HepG2 (cell line): ENCODE measurements around the gene CARMIL3. TPM values are rescaled to one million over a fixed set of nuclear protein-coding genes. Genes with fewer than 3 reads are reported as not detected.

Source experiments
- ATAC-seq: fragments of 200-7000 bp; cut with Tn5 transposase; 3 replicates; pipeline ENCODE4 v1.9.1; 2020; ENCODE audit warnings: mild to moderate bottlenecking, moderate library complexity
- BruUV-seq: library from RNA; stranded (reverse); fragments of 400-500 nt; replicated peaks from 2 replicates; lab custom pipeline; 2021; lab: Mats Ljungman, UMichigan
- CTCF ChIA-PET: fragments of 300-600 bp; formaldehyde crosslinking; extraction: SDS; loops from one replicate; lab custom pipeline; 2021; ENCODE audit warnings: low total read pairs, inconsistent platforms, low intra/inter-chr PET ratio; lab: Yijun Ruan, JAX
- POLR2A ChIA-PET: fragments of 350-600 bp; sonication (Branson Sonifier 250); formaldehyde crosslinking; loops from one replicate; lab custom pipeline; 2020; ENCODE audit warnings: antibody characterized with exemption, inconsistent platforms; lab: Yijun Ruan, JAX
- DNase-seq: peaks from one replicate; pipeline ENCODE4 v3.0.0-alpha.2; 2015; ENCODE audit warnings: low spot score
- FAIRE-seq: peaks from 3 replicates; lab custom pipeline; 2011; peaks lifted over from hg19 to GRCh38; lab: Jason Lieb, UNC
- H2AFZ ChIP-seq: one replicate; pipeline ENCODE4 v1.6.1; 2011; ENCODE audit warnings: low read length, inconsistent platforms
- H3K27ac ChIP-seq: fragments of 300-600 bp; 3 replicates; pipeline ENCODE4 v1.8.0; 2011; ENCODE audit warnings: mixed run types, mild to moderate bottlenecking, mixed read lengths, low read length, inconsistent platforms; ENCODE audit not compliant: insufficient read depth; ENCODE audit errors: extremely low read length
- H3K27me3 ChIP-seq, 2 experiments: fragments of 200-600 bp in 1 of 2; 2 replicates in 1 of 2; 3 replicates in 1 of 2; pipeline versions ENCODE4 v1.6.0 to v1.8.0; 2011; ENCODE audit warnings: low read length in 2 of 2, mild to moderate bottlenecking in 2 of 2, moderate library complexity in 2 of 2, inconsistent platforms in 1 of 2; ENCODE audit not compliant: insufficient read depth in 2 of 2, control insufficient read depth in 1 of 2
- H3K36me3 ChIP-seq, 2 experiments: fragments of 200-600 bp in 1 of 2; replicated peaks in 1 of 2; 2 replicates in 1 of 2; 3 replicates in 1 of 2; pipeline versions ENCODE4 v1.5.1 to v1.8.0; 2011; ENCODE audit warnings: low read length in 2 of 2, inconsistent platforms in 1 of 2; ENCODE audit not compliant: insufficient read depth in 2 of 2, control insufficient read depth in 1 of 2
- H3K4me1 ChIP-seq: 2 replicates; pipeline ENCODE4 v1.5.1; 2012; ENCODE audit warnings: low read length, inconsistent platforms; ENCODE audit not compliant: insufficient read depth
- H3K4me2 ChIP-seq: 2 replicates; pipeline ENCODE4 v1.6.0; 2011; ENCODE audit warnings: low read depth, low read length, inconsistent platforms
- H3K4me3 ChIP-seq, 3 experiments: fragments of 200-600 bp in 1 of 3; sonication (generic), shearing (Covaris generic) in 1 of 3; replicated peaks in 1 of 3; 2 replicates each; pipeline ENCODE4 v1.5.1; 2011 to 2016; ENCODE audit warnings: low read length in 3 of 3, inconsistent platforms in 2 of 3, low read depth in 2 of 3, mild to moderate bottlenecking in 2 of 3, control low read depth in 1 of 3, mixed read lengths in 1 of 3; ENCODE audit not compliant: insufficient read depth in 1 of 3
- H3K79me2 ChIP-seq: one replicate; pipeline ENCODE4 v1.6.1; 2011; ENCODE audit warnings: low read length, inconsistent platforms; ENCODE audit not compliant: insufficient read depth
- H3K9ac ChIP-seq: 2 replicates; pipeline ENCODE4 v1.6.0; 2011; ENCODE audit warnings: mild to moderate bottlenecking, low read depth, low read length, inconsistent platforms; ENCODE audit not compliant: insufficient read depth
- H3K9me3 ChIP-seq: 2 replicates; pipeline ENCODE4 v1.5.1; 2012; ENCODE audit warnings: mild to moderate bottlenecking, low read length
- H4K20me1 ChIP-seq: 2 replicates; pipeline ENCODE4 v1.6.0; 2011; ENCODE audit warnings: inconsistent platforms, mild to moderate bottlenecking, low read length, moderate library complexity; ENCODE audit not compliant: insufficient read depth
- HBP1 ChIP-seq: IDR thresholded peaks from 2 replicates; pipeline ENCODE4 v1.6.1; 2016; ENCODE audit warnings: low read depth, control low read depth
- KMT2B ChIP-seq: IDR thresholded peaks from 2 replicates; pipeline ENCODE4 v1.6.1; 2016; ENCODE audit warnings: missing genetic modification reagents, missing compliant biosample characterization
- NCOA5 ChIP-seq: sonication (generic); formaldehyde crosslinking; IDR thresholded peaks from 2 replicates; pipeline ENCODE4 v1.4.0; 2020; ENCODE audit warnings: missing genetic modification reagents
- RXRB ChIP-seq: IDR thresholded peaks from 2 replicates; pipeline ENCODE4 v1.6.1; 2016; ENCODE audit warnings: borderline replicate concordance, missing genetic modification reagents, missing compliant biosample characterization
- SYNCRIP ChIP-seq: fragments of 200-400 bp; formaldehyde crosslinking; IDR thresholded peaks from 2 replicates; pipeline ENCODE4 v1.6.1; 2018; ENCODE audit warnings: mild to moderate bottlenecking, low read depth, low read length; ENCODE audit not compliant: insufficient read depth
- TERF1 ChIP-seq: sonication (generic); formaldehyde crosslinking; IDR thresholded peaks from 2 replicates; pipeline ENCODE4 v1.8.0; 2022; ENCODE audit warnings: mild to moderate bottlenecking, missing genetic modification reagents, moderate library complexity
- ZBTB7A ChIP-seq: sonication (generic); formaldehyde crosslinking; IDR thresholded peaks from 2 replicates; pipeline ENCODE4 v1.8.0; 2022; ENCODE audit warnings: mild to moderate bottlenecking, missing genetic modification reagents
- ZEB1 ChIP-seq: IDR thresholded peaks from 2 replicates; pipeline ENCODE4 v1.6.1; 2012; ENCODE audit warnings: mild to moderate bottlenecking, low read depth, inconsistent platforms; ENCODE audit not compliant: insufficient replicate concordance
- ZFAT ChIP-seq: sonication (generic); formaldehyde crosslinking; conservative IDR thresholded peaks from 2 replicates; pipeline ENCODE4 v1.8.1; 2023; ENCODE audit warnings: missing genetic modification reagents, inconsistent platforms
- ZIK1 ChIP-seq: sonication (generic); formaldehyde crosslinking; IDR thresholded peaks from 2 replicates; pipeline ENCODE4 v1.5.0; 2020; ENCODE audit warnings: mild to moderate bottlenecking, low read depth, missing genetic modification reagents, borderline replicate concordance
- ZNF207 ChIP-seq: fragments of 450-650 bp; IDR thresholded peaks from 2 replicates; pipeline ENCODE4 v1.6.1; 2016; ENCODE audit warnings: antibody characterized with exemption, borderline replicate concordance
- ZNF234 ChIP-seq: sonication (generic); formaldehyde crosslinking; conservative IDR thresholded peaks from 2 replicates; pipeline ENCODE4 v1.5.1; 2020; ENCODE audit warnings: mild to moderate bottlenecking, missing genetic modification reagents
- ZNF549 ChIP-seq: sonication (generic); formaldehyde crosslinking; IDR thresholded peaks from 2 replicates; pipeline ENCODE4 v1.5.0; 2020; ENCODE audit warnings: missing genetic modification reagents
- ZNF615 ChIP-seq: sonication (generic); formaldehyde crosslinking; IDR thresholded peaks from 2 replicates; pipeline ENCODE4 v1.5.0; 2020; ENCODE audit warnings: mild to moderate bottlenecking, missing genetic modification reagents, borderline replicate concordance
- ZNF674 ChIP-seq: sonication (generic); formaldehyde crosslinking; IDR thresholded peaks from 2 replicates; pipeline ENCODE4 v1.5.0; 2020; ENCODE audit warnings: low read depth, mild to moderate bottlenecking, missing genetic modification reagents
- ZNF776 ChIP-seq: sonication (generic); formaldehyde crosslinking; IDR thresholded peaks from 2 replicates; pipeline ENCODE4 v1.4.0; 2020; ENCODE audit warnings: mild to moderate bottlenecking, missing genetic modification reagents
- WGBS: methylation state at CpG from one replicate; pipeline ENCODE4 v1.1.6; 2017; ENCODE audit warnings: low lambda C conversion rate; 5-methylcytosine and 5-hydroxymethylcytosine counted together
- in situ Hi-C: cut with HindIII; loops from 2 replicates; pipeline ENCODE4 v1.10.0; 2017; ENCODE audit warnings: low pct_unique_long_range_greater_than_20kb; ENCODE audit not compliant: extremely low pct_ligation_motif_present
- intact Hi-C: fragments of 100-400 bp; cut with micrococcal nuclease; formaldehyde crosslinking; loops from one replicate; pipeline ENCODE4 v1.10.0; 2022; ENCODE audit not compliant: unreplicated experiment
- polyA plus RNA-seq, 8 experiments: library from polyadenylated mRNA; depleted of rRNA in 3 of 8; stranded (reverse) in 7 of 8; unstranded in 1 of 8; fragments of >200 nt; fragmentation: Illumina TruSeq in 4 of 8; extraction: Trizol in 4 of 8; gene quantifications; 2 replicates each; pipeline versions ENCODE4 v1.2.1 to v1.2.3, GENCODE V29; 2011 to 2016; ENCODE audit warnings: low read depth in 4 of 8, missing spikeins in 1 of 8, mixed read lengths in 1 of 8; ENCODE audit not compliant: insufficient read depth in 1 of 8
- total RNA-seq, 5 experiments: library from RNA; depleted of rRNA; stranded (reverse); fragments of >200 nt; fragmentation: Illumina TruSeq; extraction: Trizol; gene quantifications; 2 replicates each; pipeline ENCODE4 v1.2.3, GENCODE V29; 2016; ENCODE audit warnings: low read depth in 1 of 5

CARMIL3 gene
- total and polyA plus RNA-seq, 2 of the 13 experiments (the other 11 are each of a cell fraction or from before 2014, with no cell fraction given): 0.27 to 0.55 TPM

DNA sequence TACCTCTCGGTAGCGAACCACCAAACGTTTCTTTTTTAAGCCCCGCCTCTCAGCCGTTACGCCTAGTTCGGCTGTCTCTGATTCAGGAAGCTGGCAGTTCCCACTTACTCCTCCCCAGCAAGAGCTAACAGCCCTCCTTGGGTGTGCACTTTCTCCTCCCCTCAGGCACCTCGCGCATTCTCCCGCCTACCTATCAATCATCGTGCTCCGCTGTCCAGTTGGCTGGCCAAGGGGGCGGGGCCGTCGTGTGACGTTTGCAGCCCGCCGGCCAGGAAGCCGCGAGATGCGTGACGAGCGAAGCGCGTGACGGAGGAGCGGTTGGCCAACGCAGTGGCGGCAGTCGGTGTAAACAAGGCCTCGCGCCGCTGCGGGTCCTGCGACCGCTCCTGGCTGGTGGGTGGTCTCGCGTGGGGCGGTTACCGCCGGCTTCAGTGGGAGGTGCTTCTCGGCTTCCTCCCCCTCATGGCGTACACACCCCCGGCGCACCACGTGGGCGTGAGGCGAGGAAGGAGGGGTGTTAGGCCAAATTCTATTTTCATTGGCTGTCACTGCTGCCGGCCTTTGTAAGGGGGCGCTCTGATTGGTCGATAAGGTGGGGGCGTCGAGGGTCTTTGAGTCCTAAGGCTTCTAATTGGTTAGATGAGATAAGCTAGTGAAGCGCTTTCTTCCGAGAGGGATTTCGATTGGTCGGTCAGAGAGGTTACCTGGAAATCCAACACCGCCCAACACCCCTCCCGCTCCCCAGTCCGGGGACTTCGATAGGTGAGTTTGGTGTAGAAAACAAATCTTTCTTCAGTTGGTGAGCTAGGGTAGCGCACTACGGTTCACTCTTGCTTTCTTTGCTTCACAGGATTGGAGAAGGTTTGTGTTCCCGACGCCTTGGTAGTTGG lies 63.0 kb downstream of the CARMIL3 start, which contains the start of the genes DCAF11 and NRL (continued):
- no peak for TF ChIP-seq SYNCRIP
- no peak for TF ChIP-seq ZNF549 (CRISPR knock-in tag)
- peak; percentile 96; the same call in 1 of the 2 replicates for TF ChIP-seq ZBTB7A (CRISPR knock-in tag)
- no peak for TF ChIP-seq TERF1 (CRISPR knock-in tag)
- peak; percentile 85 for TF ChIP-seq RXRB (CRISPR knock-in tag)

- peak overlapping the region; percentile 98 for H3K27ac ChIP-seq
- no peaks in the 10 kb centered on the region; a peak in 1 of 5 replicates for H3K27me3 ChIP-seq
- H3K4me1 ChIP-seq: peaks cover 41% of the 10 kb centered on the region
- ATAC-seq (no peak), DNase-seq (no peak), FAIRE-seq (no peak)
- in situ Hi-C loops: loop anchor here (25.0 kb wide), 1 partner anchor 1528 kb away; the partner anchor contains the start of genes ABHD4 and DAD1
- intact Hi-C loops: loop anchor here (1.0 to 10.0 kb wide), 5 partner anchors 26 to 1021 kb away; partner anchors contain the start of genes ACIN1, BCL2L2, C14orf119 and EMC9
- peak overlapping the region; percentile 92 for H3K4me2 ChIP-seq
- H3K4me3 ChIP-seq: peak overlapping the region; percentile 65 to 96 (median 85)
- H3K79me2 ChIP-seq: peaks cover 33% of the 10 kb centered on the region
- 11% methylated on average over 14 of the region's 14 CpGs for WGBS
- peaks cover 36 to 41% of the 10 kb centered on the region in 2 experiments for H3K36me3 ChIP-seq
- no peak overlapping the region for H2AFZ ChIP-seq
- CTCF ChIA-PET: no interaction called here
- H3K9me3 ChIP-seq: no peaks in the 10 kb centered on the region
- H4K20me1 ChIP-seq: no peaks in the 10 kb centered on the region
- BruUV-seq: no TSS peak
- POLR2A ChIA-PET: interaction anchor here (0.6 to 15.5 kb wide), 58 partner anchors 12 to 1349 kb away, joined by 3 to 977 read pairs (median 9); partner anchors contain the start of genes ACIN1, BCL2L2, C14orf119 and CARMIL3
- peak overlapping the region; percentile 99 for H3K9ac ChIP-seq
- TF ChIP-seq ZNF615 (CRISPR knock-in tag) (0 out of 2 replicates have a peak, but pooled peaks have one; percentile 56), TERF1 (CRISPR knock-in tag) (no peak), NCOA5 (CRISPR knock-in tag) (peak; percentile 34; the same call in 1 of the 2 replicates), ZNF234 (CRISPR knock-in tag) (no peak), ZNF207 (no peak), ZNF674 (CRISPR knock-in tag) (peak; percentile 54; the same call in 1 of the 2 replicates), ZEB1 (no peak), HBP1 (CRISPR knock-in tag) (peak; percentile 21; the same call in 1 of the 2 replicates), ZFAT (no peak), ZNF776 (CRISPR knock-in tag) (no peak), ZIK1 (CRISPR knock-in tag) (peak; percentile 68; the same call in 1 of the 2 replicates), KMT2B (CRISPR knock-in tag) (no peak)
Measured at GRCh38 chr14:24115422-24116127, 63.8 kb downstream of the CARMIL3 start.
